Measurements from ENCODE around the gene MRPS22. TPM values are rescaled to one million over a fixed set of nuclear protein-coding genes. Genes with fewer than 3 reads are reported as not detected.
A peak's percentile ranks its signal among the peaks of the same experiment; 100 is the strongest.

Gene MRPS22
- total and polyA plus RNA-seq, 9 of the 15 experiments (the other 6 are each of a cell fraction or from before 2014, with no cell fraction given), result 148 to 397 (median 229) TPM

DNA sequence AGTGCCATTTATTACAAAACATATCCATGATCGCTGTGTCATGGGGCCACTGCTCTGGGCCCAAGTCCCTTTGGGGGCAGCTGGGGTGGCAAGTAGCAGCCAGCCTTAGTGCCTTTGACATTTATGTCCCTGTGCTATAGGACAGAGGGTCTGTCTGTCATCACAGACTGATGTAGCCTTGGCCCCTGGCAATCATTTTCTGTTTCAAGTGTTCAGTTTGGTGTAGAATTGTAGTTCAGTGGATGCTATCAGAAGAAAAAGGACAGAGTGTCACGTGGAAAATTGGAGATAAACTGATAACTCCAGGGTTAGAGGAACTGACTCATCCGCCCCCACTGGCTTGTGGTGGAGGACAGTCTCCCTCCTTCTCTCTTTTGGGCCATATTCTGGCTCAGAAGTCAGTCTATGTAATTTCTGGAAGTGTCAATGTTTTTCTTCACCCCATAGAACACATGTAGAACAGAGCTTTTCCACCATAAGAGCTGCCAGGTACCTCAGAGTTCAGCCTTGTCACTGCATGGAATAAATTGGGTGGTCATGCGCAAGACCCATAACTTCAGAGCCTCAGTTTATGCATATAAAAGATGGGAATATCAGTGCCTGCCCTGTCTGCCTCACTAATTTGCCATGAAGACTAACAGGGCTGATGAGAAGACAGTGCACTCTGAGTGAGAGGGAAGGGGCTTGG is 4.5 kb upstream of the MRPS22 start (continued):
- TF ChIP-seq ZBTB43 (CRISPR knock-in tag; IDR thresholded peaks at IDR 0.05) (no peak), HDAC1 (IDR thresholded peaks at IDR 0.05) (peak in 1 of 2 experiments; percentile 77; a peak in 1 of 4 replicates), TBL1XR1 (IDR thresholded peaks at IDR 0.05; ENCODE audit: low read length in 2 of 2) (peak in 1 of 2 experiments; percentile 87; a peak in 2 of 4 replicates), HDAC3 (IDR thresholded peaks at IDR 0.05; ENCODE audit: borderline replicate concordance, partially characterized antibody) (peak; percentile 69), THAP12 (CRISPR knock-in tag; IDR thresholded peaks at IDR 0.05) (no peak), EP400 (IDR thresholded peaks at IDR 0.05) (peak; percentile 54), FOS (IDR thresholded peaks at IDR 0.05; ENCODE audit: extremely low read depth, insufficient read length) (peak; percentile 63)
- TF ChIP-seq, protein P1, sequence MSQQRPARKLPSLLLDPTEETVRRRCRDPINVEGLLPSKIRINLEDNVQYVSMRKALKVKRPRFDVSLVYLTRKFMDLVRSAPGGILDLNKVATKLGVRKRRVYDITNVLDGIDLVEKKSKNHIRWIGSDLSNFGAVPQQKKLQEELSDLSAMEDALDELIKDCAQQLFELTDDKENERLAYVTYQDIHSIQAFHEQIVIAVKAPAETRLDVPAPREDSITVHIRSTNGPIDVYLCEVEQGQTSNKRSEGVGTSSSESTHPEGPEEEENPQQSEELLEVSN (IDR thresholded peaks at IDR 0.05; ENCODE audit: borderline replicate concordance in 1 of 2, extremely low read depth in 1 of 2, insufficient read depth in 1 of 2, insufficient read length in 1 of 2, low read depth in 1 of 2, low read length in 1 of 2, poor library complexity in 1 of 2, severe bottlenecking in 1 of 2), result peak in 1 of 2 experiments; percentile 14
- TF ChIP-seq, protein P2, sequence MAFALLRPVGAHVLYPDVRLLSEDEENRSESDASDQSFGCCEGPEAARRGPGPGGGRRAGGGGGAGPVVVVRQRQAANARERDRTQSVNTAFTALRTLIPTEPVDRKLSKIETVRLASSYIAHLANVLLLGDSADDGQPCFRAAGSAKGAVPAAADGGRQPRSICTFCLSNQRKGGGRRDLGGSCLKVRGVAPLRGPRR (CRISPR knock-in tag; IDR thresholded peaks at IDR 0.05), result no peak
- TF ChIP-seq, protein P3, sequence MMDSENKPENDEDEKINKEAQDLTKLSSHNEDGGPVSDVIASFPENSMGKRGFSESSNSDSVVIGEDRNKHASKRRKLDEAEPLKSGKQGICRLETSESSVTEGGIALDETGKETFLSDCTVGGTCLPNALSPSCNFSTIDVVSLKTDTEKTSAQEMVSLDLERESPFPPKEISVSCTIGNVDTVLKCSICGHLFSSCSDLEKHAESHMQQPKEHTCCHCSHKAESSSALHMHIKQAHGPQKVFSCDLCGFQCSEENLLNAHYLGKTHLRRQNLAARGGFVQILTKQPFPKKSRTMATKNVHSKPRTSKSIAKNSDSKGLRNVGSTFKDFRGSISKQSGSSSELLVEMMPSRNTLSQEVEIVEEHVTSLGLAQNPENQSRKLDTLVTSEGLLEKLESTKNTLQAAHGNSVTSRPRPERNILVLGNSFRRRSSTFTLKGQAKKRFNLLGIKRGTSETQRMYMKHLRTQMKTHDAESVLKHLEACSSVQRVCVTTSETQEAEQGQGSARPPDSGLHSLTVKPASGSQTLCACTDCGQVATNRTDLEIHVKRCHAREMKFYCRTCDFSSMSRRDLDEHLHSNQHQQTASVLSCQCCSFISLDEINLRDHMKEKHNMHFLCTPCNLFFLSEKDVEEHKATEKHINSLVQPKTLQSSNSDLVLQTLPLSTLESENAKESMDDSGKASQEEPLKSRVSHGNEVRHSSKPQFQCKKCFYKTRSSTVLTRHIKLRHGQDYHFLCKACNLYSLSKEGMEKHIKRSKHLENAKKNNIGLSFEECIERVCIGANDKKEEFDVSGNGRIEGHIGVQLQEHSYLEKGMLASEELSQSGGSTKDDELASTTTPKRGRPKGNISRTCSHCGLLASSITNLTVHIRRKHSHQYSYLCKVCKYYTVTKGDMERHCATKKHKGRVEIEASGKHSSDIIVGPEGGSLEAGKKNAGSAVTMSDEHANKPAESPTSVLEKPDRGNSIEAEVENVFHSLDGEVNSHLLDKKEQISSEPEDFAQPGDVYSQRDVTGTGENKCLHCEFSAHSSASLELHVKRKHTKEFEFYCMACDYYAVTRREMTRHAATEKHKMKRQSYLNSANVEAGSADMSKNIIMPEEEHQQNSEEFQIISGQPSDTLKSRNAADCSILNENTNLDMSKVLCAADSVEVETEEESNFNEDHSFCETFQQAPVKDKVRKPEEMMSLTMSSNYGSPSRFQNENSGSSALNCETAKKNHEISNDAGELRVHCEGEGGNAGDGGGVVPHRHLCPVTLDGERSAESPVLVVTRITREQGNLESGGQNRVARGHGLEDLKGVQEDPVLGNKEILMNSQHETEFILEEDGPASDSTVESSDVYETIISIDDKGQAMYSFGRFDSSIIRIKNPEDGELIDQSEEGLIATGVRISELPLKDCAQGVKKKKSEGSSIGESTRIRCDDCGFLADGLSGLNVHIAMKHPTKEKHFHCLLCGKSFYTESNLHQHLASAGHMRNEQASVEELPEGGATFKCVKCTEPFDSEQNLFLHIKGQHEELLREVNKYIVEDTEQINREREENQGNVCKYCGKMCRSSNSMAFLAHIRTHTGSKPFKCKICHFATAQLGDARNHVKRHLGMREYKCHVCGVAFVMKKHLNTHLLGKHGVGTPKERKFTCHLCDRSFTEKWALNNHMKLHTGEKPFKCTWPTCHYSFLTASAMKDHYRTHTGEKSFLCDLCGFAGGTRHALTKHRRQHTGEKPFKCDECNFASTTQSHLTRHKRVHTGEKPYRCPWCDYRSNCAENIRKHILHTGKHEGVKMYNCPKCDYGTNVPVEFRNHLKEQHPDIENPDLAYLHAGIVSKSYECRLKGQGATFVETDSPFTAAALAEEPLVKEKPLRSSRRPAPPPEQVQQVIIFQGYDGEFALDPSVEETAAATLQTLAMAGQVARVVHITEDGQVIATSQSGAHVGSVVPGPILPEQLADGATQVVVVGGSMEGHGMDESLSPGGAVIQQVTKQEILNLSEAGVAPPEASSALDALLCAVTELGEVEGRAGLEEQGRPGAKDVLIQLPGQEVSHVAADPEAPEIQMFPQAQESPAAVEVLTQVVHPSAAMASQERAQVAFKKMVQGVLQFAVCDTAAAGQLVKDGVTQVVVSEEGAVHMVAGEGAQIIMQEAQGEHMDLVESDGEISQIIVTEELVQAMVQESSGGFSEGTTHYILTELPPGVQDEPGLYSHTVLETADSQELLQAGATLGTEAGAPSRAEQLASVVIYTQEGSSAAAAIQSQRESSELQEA (IDR thresholded peaks at IDR 0.05; ENCODE audit: low read depth), result no peak
